ENCODE data around the gene HMCN2.

DNA sequence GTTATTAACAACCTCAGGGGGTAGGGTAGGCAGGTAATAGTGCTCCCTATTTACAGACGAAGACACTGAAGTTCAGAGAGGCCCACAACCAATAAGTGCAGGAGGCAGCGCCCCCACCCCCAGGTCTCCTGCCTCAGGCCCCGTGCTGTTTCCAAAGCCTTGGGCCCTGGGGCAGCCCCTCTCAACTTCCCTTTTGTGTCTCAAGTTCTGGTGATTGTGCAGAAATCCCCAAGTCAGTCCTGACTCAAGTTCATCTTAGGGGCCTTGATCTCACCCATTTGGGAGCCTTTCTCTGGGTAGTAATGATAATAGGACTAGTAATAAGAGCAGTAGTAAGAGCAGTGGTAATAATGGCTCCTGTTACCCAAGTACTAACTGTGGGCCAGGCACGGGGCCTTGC, 143.7 kb downstream of the HMCN2 start:
- TF ChIP-seq EZH2 (IDR thresholded peaks at IDR 0.05; ENCODE audit: low read depth) (no peak), CTCF (conservative IDR thresholded peaks at IDR 0.05) (no peak)
